HepG2 (cell line): Measurements from ENCODE around the gene CTDSP2. TPM values are rescaled to one million over a fixed set of nuclear protein-coding genes. Genes with fewer than 3 reads are reported as not detected.

Source experiments
- FIP1L1 ChIP-seq: fragments of 200-400 bp; formaldehyde crosslinking; IDR thresholded peaks from 2 replicates; pipeline ENCODE4 v1.6.1; 2018; ENCODE audit warnings: low read depth, mild to moderate bottlenecking, low read length, moderate library complexity, borderline replicate concordance; ENCODE audit not compliant: insufficient read depth
- FOXK1 ChIP-seq: sonication (generic); formaldehyde crosslinking; IDR thresholded peaks from 2 replicates; pipeline ENCODE4 v1.4.0; 2020; ENCODE audit warnings: low read depth, missing genetic modification reagents, borderline replicate concordance
- HOXA5 ChIP-seq: sonication (generic); formaldehyde crosslinking; IDR thresholded peaks from 2 replicates; pipeline ENCODE4 v1.4.0; 2020; ENCODE audit warnings: missing genetic modification reagents
- NFYB ChIP-seq: sonication (generic); formaldehyde crosslinking; IDR thresholded peaks from 2 replicates; pipeline ENCODE4 v1.4.0; 2020; ENCODE audit warnings: missing genetic modification reagents
- RAD21 ChIP-seq: fragments of 450-650 bp; formaldehyde crosslinking; IDR thresholded peaks from 2 replicates; pipeline ENCODE4 v1.5.0; 2020; ENCODE audit warnings: mild to moderate bottlenecking
- SMAD3 ChIP-seq: sonication (generic); formaldehyde crosslinking; IDR thresholded peaks from 2 replicates; pipeline ENCODE4 v1.4.0; 2020; ENCODE audit warnings: missing genetic modification reagents
- TEAD2 ChIP-seq: sonication (generic); formaldehyde crosslinking; IDR thresholded peaks from 2 replicates; pipeline ENCODE4 v1.9.0; 2021; ENCODE audit warnings: missing genetic modification reagents
- TEAD3 ChIP-seq: optimal IDR thresholded peaks from 2 replicates; pipeline ENCODE3; 2016; ENCODE audit warnings: borderline replicate concordance
- ZBTB7B ChIP-seq: sonication (generic); formaldehyde crosslinking; IDR thresholded peaks from 2 replicates; pipeline ENCODE4 v1.4.0; 2020; ENCODE audit warnings: missing genetic modification reagents
- ZFP37 ChIP-seq: sonication (generic); formaldehyde crosslinking; IDR thresholded peaks from 2 replicates; pipeline ENCODE4 v1.4.0; 2020; ENCODE audit warnings: missing genetic modification reagents, borderline replicate concordance
- ZNF83 ChIP-seq: sonication (generic); formaldehyde crosslinking; IDR thresholded peaks from 2 replicates; pipeline ENCODE4 v1.4.0; 2020; ENCODE audit warnings: missing genetic modification reagents, mild to moderate bottlenecking, borderline replicate concordance
- ZNF878 ChIP-seq: sonication (generic); formaldehyde crosslinking; IDR thresholded peaks from 2 replicates; pipeline ENCODE4 v1.8.1; 2023; ENCODE audit warnings: mild to moderate bottlenecking, missing genetic modification reagents, moderate library complexity
- ZSCAN30 ChIP-seq: sonication (generic); formaldehyde crosslinking; IDR thresholded peaks from 2 replicates; pipeline ENCODE4 v1.5.0; 2020; ENCODE audit warnings: mild to moderate bottlenecking, missing genetic modification reagents
- polyA plus RNA-seq, 8 experiments: library from polyadenylated mRNA; depleted of rRNA in 3 of 8; stranded (reverse) in 7 of 8; unstranded in 1 of 8; fragments of >200 nt; fragmentation: Illumina TruSeq in 4 of 8; extraction: Trizol in 4 of 8; gene quantifications; 2 replicates each; pipeline versions ENCODE4 v1.2.1 to v1.2.3, GENCODE V29; 2011 to 2016; ENCODE audit warnings: low read depth in 4 of 8, missing spikeins in 1 of 8, mixed read lengths in 1 of 8; ENCODE audit not compliant: insufficient read depth in 1 of 8
- total RNA-seq, 5 experiments: library from RNA; depleted of rRNA; stranded (reverse); fragments of >200 nt; fragmentation: Illumina TruSeq; extraction: Trizol; gene quantifications; 2 replicates each; pipeline ENCODE4 v1.2.3, GENCODE V29; 2016; ENCODE audit warnings: low read depth in 1 of 5
- TF ChIP-seq, protein P1 (sequence below): sonication (generic); formaldehyde crosslinking; IDR thresholded peaks from 2 replicates; pipeline ENCODE4 v1.4.0; 2020; ENCODE audit warnings: missing genetic modification reagents
- TF ChIP-seq, protein P2 (sequence below): sonication (generic); formaldehyde crosslinking; IDR thresholded peaks from 2 replicates; pipeline ENCODE4 v1.4.0; 2020; ENCODE audit warnings: missing genetic modification reagents
- TF ChIP-seq, protein P3 (sequence below): sonication (generic); formaldehyde crosslinking; conservative IDR thresholded peaks from 2 replicates; pipeline ENCODE4 v1.8.0; 2022; ENCODE audit warnings: low read depth, missing genetic modification reagents
- TF ChIP-seq, protein P4 (sequence below): sonication (generic); formaldehyde crosslinking; IDR thresholded peaks from 2 replicates; pipeline ENCODE4 v1.5.0; 2020; ENCODE audit warnings: mild to moderate bottlenecking, missing genetic modification reagents
- TF ChIP-seq, protein P5 (sequence below): sonication (generic); formaldehyde crosslinking; conservative IDR thresholded peaks from 2 replicates; pipeline ENCODE4 v1.8.0; 2022; ENCODE audit warnings: missing genetic modification reagents

Gene CTDSP2
- total and polyA plus RNA-seq, 2 of the 13 experiments (the other 11 are each of a cell fraction or from before 2014, with no cell fraction given), result 38.1 to 82.5 TPM

DNA sequence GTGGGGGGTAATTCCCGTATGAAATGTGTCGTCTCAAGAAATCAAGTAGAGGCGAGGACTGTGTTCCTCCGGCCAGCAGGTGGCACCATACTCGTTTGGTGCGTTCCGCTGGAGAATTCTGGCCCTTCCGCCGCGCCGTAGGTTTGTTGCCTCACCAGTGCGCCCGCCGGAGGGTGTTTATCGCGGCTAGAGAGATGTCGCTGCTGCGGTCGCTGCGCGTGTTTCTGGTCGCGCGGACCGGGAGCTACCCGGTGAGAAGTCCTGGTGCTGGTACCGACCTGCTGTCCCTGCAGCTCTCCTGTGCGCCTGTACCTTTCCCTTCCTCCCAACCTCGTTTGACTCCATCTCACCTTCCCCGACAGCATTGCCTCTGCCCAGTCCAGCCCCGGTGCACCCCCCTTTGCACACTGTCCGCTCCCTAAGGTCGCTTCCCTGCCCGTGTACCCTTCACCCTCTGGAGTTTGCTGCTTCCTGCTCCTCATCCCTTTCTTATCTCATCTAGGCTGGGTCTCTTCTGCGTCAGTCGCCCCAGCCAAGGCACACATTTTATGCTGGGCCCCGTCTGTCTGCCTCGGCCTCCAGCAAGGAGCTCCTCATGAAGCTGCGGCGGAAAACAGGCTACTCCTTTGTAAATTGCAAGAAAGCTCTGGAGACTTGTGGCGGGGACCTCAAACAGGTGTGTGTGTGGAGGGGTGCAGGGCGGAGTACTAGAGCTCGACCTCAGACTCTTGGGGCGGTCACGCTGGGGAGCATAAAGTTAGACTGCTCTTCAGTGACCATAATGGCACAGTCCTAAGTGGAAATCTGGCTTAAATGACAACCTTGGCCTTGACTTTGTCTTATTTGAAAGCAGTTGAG, 63.7 kb downstream of the CTDSP2 start, which contains the start of gene TSFM (continued):
- TF ChIP-seq, protein P1, sequence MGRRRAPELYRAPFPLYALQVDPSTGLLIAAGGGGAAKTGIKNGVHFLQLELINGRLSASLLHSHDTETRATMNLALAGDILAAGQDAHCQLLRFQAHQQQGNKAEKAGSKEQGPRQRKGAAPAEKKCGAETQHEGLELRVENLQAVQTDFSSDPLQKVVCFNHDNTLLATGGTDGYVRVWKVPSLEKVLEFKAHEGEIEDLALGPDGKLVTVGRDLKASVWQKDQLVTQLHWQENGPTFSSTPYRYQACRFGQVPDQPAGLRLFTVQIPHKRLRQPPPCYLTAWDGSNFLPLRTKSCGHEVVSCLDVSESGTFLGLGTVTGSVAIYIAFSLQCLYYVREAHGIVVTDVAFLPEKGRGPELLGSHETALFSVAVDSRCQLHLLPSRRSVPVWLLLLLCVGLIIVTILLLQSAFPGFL (CRISPR knock-in tag), result no peak
- TF ChIP-seq ZFP37 (CRISPR knock-in tag) (no peak), SMAD3 (peak; percentile 98), NFYB (no peak), ZSCAN30 (CRISPR knock-in tag) (peak; percentile 93), ZNF83 (CRISPR knock-in tag) (peak; percentile 86; the same call in 1 of the 2 replicates), FOXK1 (CRISPR knock-in tag) (peak; percentile 98), ZBTB7B (peak; percentile 76; the same call in 1 of the 2 replicates), HOXA5 (peak; percentile 79; the same call in 1 of the 2 replicates), TEAD3 (CRISPR knock-in tag) (peak; percentile 90), FIP1L1 (no peak), TEAD2 (CRISPR knock-in tag) (no peak), RAD21 (peak; percentile 60), ZNF878 (no peak)
- TF ChIP-seq, protein P2, sequence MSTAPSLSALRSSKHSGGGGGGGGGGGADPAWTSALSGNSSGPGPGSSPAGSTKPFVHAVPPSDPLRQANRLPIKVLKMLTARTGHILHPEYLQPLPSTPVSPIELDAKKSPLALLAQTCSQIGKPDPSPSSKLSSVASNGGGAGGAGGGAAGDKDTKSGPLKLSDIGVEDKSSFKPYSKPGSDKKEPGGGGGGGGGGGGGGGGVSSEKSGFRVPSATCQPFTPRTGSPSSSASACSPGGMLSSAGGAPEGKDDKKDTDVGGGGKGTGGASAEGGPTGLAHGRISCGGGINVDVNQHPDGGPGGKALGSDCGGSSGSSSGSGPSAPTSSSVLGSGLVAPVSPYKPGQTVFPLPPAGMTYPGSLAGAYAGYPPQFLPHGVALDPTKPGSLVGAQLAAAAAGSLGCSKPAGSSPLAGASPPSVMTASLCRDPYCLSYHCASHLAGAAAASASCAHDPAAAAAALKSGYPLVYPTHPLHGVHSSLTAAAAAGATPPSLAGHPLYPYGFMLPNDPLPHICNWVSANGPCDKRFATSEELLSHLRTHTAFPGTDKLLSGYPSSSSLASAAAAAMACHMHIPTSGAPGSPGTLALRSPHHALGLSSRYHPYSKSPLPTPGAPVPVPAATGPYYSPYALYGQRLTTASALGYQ (CRISPR knock-in tag), result peak; percentile 79
- TF ChIP-seq, protein P3, sequence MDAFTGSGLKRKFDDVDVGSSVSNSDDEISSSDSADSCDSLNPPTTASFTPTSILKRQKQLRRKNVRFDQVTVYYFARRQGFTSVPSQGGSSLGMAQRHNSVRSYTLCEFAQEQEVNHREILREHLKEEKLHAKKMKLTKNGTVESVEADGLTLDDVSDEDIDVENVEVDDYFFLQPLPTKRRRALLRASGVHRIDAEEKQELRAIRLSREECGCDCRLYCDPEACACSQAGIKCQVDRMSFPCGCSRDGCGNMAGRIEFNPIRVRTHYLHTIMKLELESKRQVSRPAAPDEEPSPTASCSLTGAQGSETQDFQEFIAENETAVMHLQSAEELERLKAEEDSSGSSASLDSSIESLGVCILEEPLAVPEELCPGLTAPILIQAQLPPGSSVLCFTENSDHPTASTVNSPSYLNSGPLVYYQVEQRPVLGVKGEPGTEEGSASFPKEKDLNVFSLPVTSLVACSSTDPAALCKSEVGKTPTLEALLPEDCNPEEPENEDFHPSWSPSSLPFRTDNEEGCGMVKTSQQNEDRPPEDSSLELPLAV, result no peak
- TF ChIP-seq, protein P4, sequence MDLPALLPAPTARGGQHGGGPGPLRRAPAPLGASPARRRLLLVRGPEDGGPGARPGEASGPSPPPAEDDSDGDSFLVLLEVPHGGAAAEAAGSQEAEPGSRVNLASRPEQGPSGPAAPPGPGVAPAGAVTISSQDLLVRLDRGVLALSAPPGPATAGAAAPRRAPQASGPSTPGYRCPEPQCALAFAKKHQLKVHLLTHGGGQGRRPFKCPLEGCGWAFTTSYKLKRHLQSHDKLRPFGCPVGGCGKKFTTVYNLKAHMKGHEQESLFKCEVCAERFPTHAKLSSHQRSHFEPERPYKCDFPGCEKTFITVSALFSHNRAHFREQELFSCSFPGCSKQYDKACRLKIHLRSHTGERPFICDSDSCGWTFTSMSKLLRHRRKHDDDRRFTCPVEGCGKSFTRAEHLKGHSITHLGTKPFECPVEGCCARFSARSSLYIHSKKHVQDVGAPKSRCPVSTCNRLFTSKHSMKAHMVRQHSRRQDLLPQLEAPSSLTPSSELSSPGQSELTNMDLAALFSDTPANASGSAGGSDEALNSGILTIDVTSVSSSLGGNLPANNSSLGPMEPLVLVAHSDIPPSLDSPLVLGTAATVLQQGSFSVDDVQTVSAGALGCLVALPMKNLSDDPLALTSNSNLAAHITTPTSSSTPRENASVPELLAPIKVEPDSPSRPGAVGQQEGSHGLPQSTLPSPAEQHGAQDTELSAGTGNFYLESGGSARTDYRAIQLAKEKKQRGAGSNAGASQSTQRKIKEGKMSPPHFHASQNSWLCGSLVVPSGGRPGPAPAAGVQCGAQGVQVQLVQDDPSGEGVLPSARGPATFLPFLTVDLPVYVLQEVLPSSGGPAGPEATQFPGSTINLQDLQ (CRISPR knock-in tag), result peak; percentile 34; the same call in 1 of the 2 replicates
- TF ChIP-seq, protein P5, sequence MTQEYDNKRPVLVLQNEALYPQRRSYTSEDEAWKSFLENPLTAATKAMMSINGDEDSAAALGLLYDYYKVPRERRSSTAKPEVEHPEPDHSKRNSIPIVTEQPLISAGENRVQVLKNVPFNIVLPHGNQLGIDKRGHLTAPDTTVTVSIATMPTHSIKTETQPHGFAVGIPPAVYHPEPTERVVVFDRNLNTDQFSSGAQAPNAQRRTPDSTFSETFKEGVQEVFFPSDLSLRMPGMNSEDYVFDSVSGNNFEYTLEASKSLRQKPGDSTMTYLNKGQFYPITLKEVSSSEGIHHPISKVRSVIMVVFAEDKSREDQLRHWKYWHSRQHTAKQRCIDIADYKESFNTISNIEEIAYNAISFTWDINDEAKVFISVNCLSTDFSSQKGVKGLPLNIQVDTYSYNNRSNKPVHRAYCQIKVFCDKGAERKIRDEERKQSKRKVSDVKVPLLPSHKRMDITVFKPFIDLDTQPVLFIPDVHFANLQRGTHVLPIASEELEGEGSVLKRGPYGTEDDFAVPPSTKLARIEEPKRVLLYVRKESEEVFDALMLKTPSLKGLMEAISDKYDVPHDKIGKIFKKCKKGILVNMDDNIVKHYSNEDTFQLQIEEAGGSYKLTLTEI (CRISPR knock-in tag), result no peak
